A549 (cell line): ENCODE results near the gene RUFY1. TPM values are rescaled to one million over a fixed set of nuclear protein-coding genes. Genes with fewer than 3 reads are reported as not detected.

ENCODE experiments used
- ATAC-seq, 2 experiments: fragments of 200-7000 bp in 1 of 2; fragments of >200 bp in 1 of 2; cut with Nextera tagmentation in 1 of 2; cut with Tn5 transposase in 1 of 2; 3 replicates each; pipeline versions ENCODE4 v1.8.0 to v1.9.1; 2018 to 2020; ENCODE audit warnings: mild to moderate bottlenecking in 1 of 2, moderate library complexity in 1 of 2
- CTCF ChIA-PET: fragments of 300-600 bp; sonication (Branson Sonifier 250); formaldehyde crosslinking; extraction: SDS; loops from one replicate; lab custom pipeline; 2021; ENCODE audit warnings: antibody characterized with exemption, inconsistent platforms; lab: Yijun Ruan, JAX
- POLR2A ChIA-PET: fragments of 350-600 bp; formaldehyde crosslinking; extraction: SDS; loops from one replicate; lab custom pipeline; 2021; ENCODE audit warnings: antibody characterized with exemption, inconsistent platforms; lab: Yijun Ruan, JAX
- DNase-seq, 2 experiments: peaks; one replicate each; pipeline versions ENCODE4 v3.0.0 to v3.0.0-alpha.2; 2011 to 2016; ENCODE audit warnings: low read depth in 1 of 2, low spot score in 1 of 2
- FAIRE-seq: peaks from 2 replicates; lab custom pipeline; 2011; peaks lifted over from hg19 to GRCh38; lab: Jason Lieb, UNC
- H3K27ac ChIP-seq, 2 experiments: fragments of >200 bp; sonication (Bioruptor Twin); formaldehyde crosslinking; 3 replicates each; pipeline ENCODE4 v1.5.1; 2016 to 2017
- H3K4me1 ChIP-seq: fragments of >200 bp; sonication (Bioruptor Twin); formaldehyde crosslinking; 3 replicates; pipeline ENCODE4 v1.6.1; 2016
- H3K4me2 ChIP-seq: fragments of >200 bp; sonication (Bioruptor Twin); formaldehyde crosslinking; 3 replicates; pipeline ENCODE4 v1.6.1; 2016
- H3K4me3 ChIP-seq: fragments of >200 bp; sonication (Bioruptor Twin); formaldehyde crosslinking; 3 replicates; pipeline ENCODE4 v1.5.1; 2016
- H3K9me3 ChIP-seq: fragments of >200 bp; sonication (Bioruptor Twin); formaldehyde crosslinking; 3 replicates; pipeline ENCODE4 v1.6.1; 2016
- ATOH8 ChIP-seq: fragments of 250-450 bp; sonication (Bioruptor Pico); IDR thresholded peaks from 2 replicates; pipeline ENCODE4 v1.5.0; 2020; ENCODE audit warnings: low read depth, mild to moderate bottlenecking, moderate library complexity
- CBX2 ChIP-seq: fragments of 200-600 bp; sonication (generic); IDR thresholded peaks from 2 replicates; pipeline ENCODE4 v1.6.1; 2016; ENCODE audit warnings: low read depth, mild to moderate bottlenecking, borderline replicate concordance
- CEBPB ChIP-seq, 2 experiments: fragments of >200 bp in 1 of 2; sonication (Bioruptor Twin) in 1 of 2; formaldehyde crosslinking in 1 of 2; IDR thresholded peaks; 2 replicates each; pipeline ENCODE4 v1.6.1; 2012 to 2016
- CTCF ChIP-seq: fragments of >200 bp; sonication (Bioruptor Twin); formaldehyde crosslinking; IDR thresholded peaks from 3 replicates; pipeline ENCODE4 v1.5.1; 2016
- EP300 ChIP-seq, 2 experiments: fragments of >200 bp; sonication (Bioruptor Twin); formaldehyde crosslinking; IDR thresholded peaks; 2 replicates in 1 of 2; 3 replicates in 1 of 2; pipeline ENCODE4 v1.6.1; 2016 to 2017
- ESRRA ChIP-seq: fragments of 150-350 bp; IDR thresholded peaks from 2 replicates; pipeline ENCODE4 v1.6.1; 2014; ENCODE audit warnings: mild to moderate bottlenecking, low read length, borderline replicate concordance
- FOSB ChIP-seq: fragments of 250-450 bp; sonication (Bioruptor Pico); IDR thresholded peaks from 2 replicates; pipeline ENCODE4 v1.5.0; 2020; ENCODE audit warnings: mild to moderate bottlenecking, moderate library complexity
- FOSL2 ChIP-seq, 2 experiments: fragments of 450-650 bp in 1 of 2; fragments of >200 bp in 1 of 2; sonication (Bioruptor Twin) in 1 of 2; formaldehyde crosslinking; IDR thresholded peaks; 2 replicates each; pipeline versions ENCODE4 v1.5.0 to v1.6.1; 2016 to 2020; ENCODE audit warnings: mild to moderate bottlenecking in 1 of 2, moderate library complexity in 1 of 2
- FOXS1 ChIP-seq: fragments of 250-450 bp; sonication (Bioruptor Pico); IDR thresholded peaks from 2 replicates; pipeline ENCODE4 v1.5.0; 2020; ENCODE audit warnings: mild to moderate bottlenecking, moderate library complexity
- HDAC2 ChIP-seq: fragments of 200-600 bp; sonication (generic); IDR thresholded peaks from 2 replicates; pipeline ENCODE4 v1.6.1; 2016
- HES2 ChIP-seq: fragments of >200 bp; sonication (Bioruptor Twin); formaldehyde crosslinking; IDR thresholded peaks from 2 replicates; pipeline ENCODE4 v1.6.1; 2016
- HOXA7 ChIP-seq: fragments of 250-450 bp; sonication (Bioruptor Pico); IDR thresholded peaks from 2 replicates; pipeline ENCODE4 v1.5.0; 2020; ENCODE audit warnings: mild to moderate bottlenecking, moderate library complexity
- HOXB13 ChIP-seq: fragments of 250-450 bp; sonication (Bioruptor Pico); IDR thresholded peaks from 2 replicates; pipeline ENCODE4 v1.5.0; 2020; ENCODE audit warnings: low read depth, mild to moderate bottlenecking, moderate library complexity
- HOXB5 ChIP-seq: fragments of 250-450 bp; sonication (Bioruptor Pico); IDR thresholded peaks from 2 replicates; pipeline ENCODE4 v1.5.0; 2020; ENCODE audit warnings: mild to moderate bottlenecking, moderate library complexity
- KDM1A ChIP-seq: fragments of 200-600 bp; sonication (generic); IDR thresholded peaks from 2 replicates; pipeline ENCODE4 v1.6.1; 2016; ENCODE audit warnings: low read depth, mild to moderate bottlenecking
- NFE2L2 ChIP-seq: fragments of 150-350 bp; conservative IDR thresholded peaks from 2 replicates; pipeline ENCODE4 v1.6.1; 2014; ENCODE audit warnings: low read length
- NR3C1 ChIP-seq: fragments of >200 bp; sonication (Bioruptor Twin); formaldehyde crosslinking; IDR thresholded peaks from 3 replicates; pipeline ENCODE4 v1.6.1; 2017
- PBX3 ChIP-seq: IDR thresholded peaks from 2 replicates; pipeline ENCODE4 v1.6.1; 2012
- PHF8 ChIP-seq: fragments of 200-600 bp; sonication (generic); IDR thresholded peaks from 2 replicates; pipeline ENCODE4 v1.6.1; 2016; ENCODE audit warnings: low read depth, mild to moderate bottlenecking, antibody characterized with exemption, moderate library complexity, borderline replicate concordance
- POLR2A ChIP-seq: IDR thresholded peaks from 2 replicates; pipeline ENCODE4 v1.6.1; 2012; ENCODE audit warnings: mild to moderate bottlenecking, low read length
- POLR2AphosphoS2 ChIP-seq: conservative IDR thresholded peaks from 2 replicates; pipeline ENCODE4 v1.6.1; 2012; ENCODE audit warnings: low read length, improper control_type of control experiment, inconsistent platforms
- RAD21 ChIP-seq, 2 experiments: fragments of >200 bp in 1 of 2; sonication (Bioruptor Twin) in 1 of 2; formaldehyde crosslinking in 1 of 2; IDR thresholded peaks in 1 of 2; conservative IDR thresholded peaks in 1 of 2; 2 replicates in 1 of 2; 3 replicates in 1 of 2; pipeline ENCODE4 v1.6.1; 2012 to 2018; ENCODE audit warnings: inconsistent platforms in 1 of 2
- RARB ChIP-seq: fragments of 250-450 bp; sonication (Bioruptor Pico); IDR thresholded peaks from 2 replicates; pipeline ENCODE4 v1.8.0; 2021; ENCODE audit warnings: mild to moderate bottlenecking, moderate library complexity
- RCOR1 ChIP-seq: fragments of 150-350 bp; IDR thresholded peaks from 2 replicates; pipeline ENCODE4 v1.6.1; 2014; ENCODE audit warnings: antibody characterized with exemption, low read length, low read depth
- RNF2 ChIP-seq: fragments of 200-600 bp; sonication (generic); IDR thresholded peaks from 2 replicates; pipeline ENCODE4 v1.6.1; 2016; ENCODE audit warnings: low read depth, mild to moderate bottlenecking, antibody characterized with exemption, moderate library complexity, borderline replicate concordance
- SREBF2 ChIP-seq: fragments of 450-650 bp; IDR thresholded peaks from 2 replicates; pipeline ENCODE4 v1.6.1; 2014; ENCODE audit warnings: mild to moderate bottlenecking, moderate library complexity
- TFCP2L1 ChIP-seq: fragments of 250-450 bp; sonication (Bioruptor Pico); IDR thresholded peaks from 2 replicates; pipeline ENCODE4 v1.5.0; 2021; ENCODE audit warnings: mild to moderate bottlenecking
- TP53 ChIP-seq: fragments of 250-450 bp; sonication (Bioruptor Pico); IDR thresholded peaks from 2 replicates; pipeline ENCODE4 v1.5.0; 2021; ENCODE audit warnings: mild to moderate bottlenecking, moderate library complexity
- ZC3H11A ChIP-seq: fragments of 450-650 bp; IDR thresholded peaks from 2 replicates; pipeline ENCODE4 v1.6.1; 2014; ENCODE audit warnings: antibody characterized with exemption, mild to moderate bottlenecking
- ZSCAN20 ChIP-seq: fragments of 250-450 bp; sonication (Bioruptor Pico); IDR thresholded peaks from 2 replicates; pipeline ENCODE4 v1.8.0; 2022; ENCODE audit warnings: mild to moderate bottlenecking, moderate library complexity
- WGBS: methylation state at CpG from one replicate; pipeline ENCODE4 v1.1.6; 2017; ENCODE audit errors: missing lambda C conversion rate; 5-methylcytosine and 5-hydroxymethylcytosine counted together
- polyA plus RNA-seq, 4 experiments: library from polyadenylated mRNA; depleted of rRNA in 3 of 4; stranded (reverse); fragments of >200 nt; fragmentation: RNase III in 1 of 4; extraction: RNeasy Plus Mini Kit Qiagen cat#74134 plus additional on column Dnase treatment in 1 of 4; gene quantifications; 2 replicates in 3 of 4; 3 replicates in 1 of 4; pipeline ENCODE4 v1.2.3, GENCODE V29; 2011 to 2017

RUFY1 gene
- polyA plus RNA-seq, 2 of the 4 experiments (the other 2 are of a cell fraction): 33.7 to 39.5 TPM

GRCh38 chr5:179509239-179509638 lies 41.1 kb upstream of the RUFY1 start:
- no peak for TF ChIP-seq CEBPB (IDR thresholded peaks at IDR 0.05)
- TF ChIP-seq HOXA7: no peak
- no peak for TF ChIP-seq PBX3
- TF ChIP-seq RAD21 (conservative IDR thresholded peaks at IDR 0.05 in 1 of 2, IDR thresholded peaks at IDR 0.05 in 1 of 2): no peak
- no peak for TF ChIP-seq ATOH8 (CRISPR knock-in tag)
- no peak for TF ChIP-seq FOSB (CRISPR knock-in tag)
- TF ChIP-seq HOXB5: no peak
- TF ChIP-seq RNF2: no peak
- no peak for TF ChIP-seq POLR2AphosphoS2
- TF ChIP-seq KDM1A: no peak
- TF ChIP-seq CTCF: no peak
- no peak for TF ChIP-seq TFCP2L1
- no peak for TF ChIP-seq RCOR1
- no peak for TF ChIP-seq TP53
- TF ChIP-seq HDAC2: no peak
- no peak for TF ChIP-seq HOXB13
- TF ChIP-seq EP300 (IDR thresholded peaks at IDR 0.05): no peak
- Histone ChIP-seq H3K4me2 (no peak overlapping the region), H3K4me3 (no peak overlapping the region), H3K9me3 (no peaks in the 10 kb centered on the region), H3K27ac (no peak overlapping the region), H3K4me1 (no peaks in the 10 kb centered on the region)
- DNase-seq (no peak), ATAC-seq (no peak), FAIRE-seq (no peak)
- WGBS: 34% methylated on average over 4 of the region's 4 CpGs
- ChIA-PET CTCF (interaction anchor here (0.7 kb wide), 1 partner anchor 211 kb away, joined by 3 read pairs; no protein-coding TSS in a partner anchor), POLR2A (no interaction called here)

GRCh38 chr5:179509845-179510244 lies 40.5 kb upstream of the RUFY1 start:
- no peak overlapping the region for H3K27ac ChIP-seq
- H3K9me3 ChIP-seq: no peaks in the 10 kb centered on the region
- 0% methylated on average over 1 of the region's 1 CpG for WGBS
- no peak overlapping the region for H3K4me3 ChIP-seq
- FAIRE-seq (no peak), DNase-seq (no peak), ATAC-seq (no peak)
- H3K4me1 ChIP-seq: no peaks in the 10 kb centered on the region
- ChIA-PET CTCF (no interaction called here), POLR2A (no interaction called here)
- H3K4me2 ChIP-seq: no peak overlapping the region
- TF ChIP-seq HES2 (no peak), SREBF2 (no peak), RNF2 (no peak), NR3C1 (no peak), HOXB13 (no peak), TP53 (no peak), FOXS1 (CRISPR knock-in tag) (no peak), POLR2A (no peak), FOSL2 (IDR thresholded peaks at IDR 0.05) (no peak), FOSL2 (CRISPR knock-in tag; IDR thresholded peaks at IDR 0.05) (no peak), ZC3H11A (no peak), CBX2 (no peak), RAD21 (conservative IDR thresholded peaks at IDR 0.05 in 1 of 2, IDR thresholded peaks at IDR 0.05 in 1 of 2) (no peak), NFE2L2 (no peak), RARB (no peak), HDAC2 (no peak), ESRRA (no peak), ZSCAN20 (CRISPR knock-in tag) (no peak), PHF8 (no peak), TFCP2L1 (no peak), FOSB (CRISPR knock-in tag) (no peak)
